HL-60 (cell line): Measurements from ENCODE around the gene MIX23.

ENCODE experiments used
- DNase-seq, 2 experiments: peaks; one replicate each; pipeline ENCODE4 v3.0.0-alpha.2; 2010 to 2020; ENCODE audit warnings: low read depth in 1 of 2, low spot score in 1 of 2
- H3K27ac ChIP-seq: fragments of 250-450 bp; sonication (Bioruptor Pico); replicated peaks from 2 replicates; pipeline ENCODE4 v1.5.1; 2020; ENCODE audit warnings: mild to moderate bottlenecking, moderate library complexity
- H3K27me3 ChIP-seq: fragments of 250-450 bp; sonication (Bioruptor Pico); 2 replicates; pipeline ENCODE4 v1.5.1; 2021; ENCODE audit warnings: mild to moderate bottlenecking, moderate library complexity; ENCODE audit not compliant: insufficient read depth, poor library complexity, severe bottlenecking
- H3K4me3 ChIP-seq: replicated peaks from 2 replicates; pipeline ENCODE4 v1.5.1; 2011; ENCODE audit warnings: mild to moderate bottlenecking, control low read depth, low read length; ENCODE audit not compliant: insufficient read depth
- CTCF ChIP-seq: IDR thresholded peaks from one replicate; pipeline ENCODE4 v1.5.1; 2011; ENCODE audit warnings: low read length, control low read depth, inconsistent platforms; ENCODE audit not compliant: insufficient read depth
- GABPA ChIP-seq: IDR thresholded peaks from 2 replicates; pipeline ENCODE4 v1.6.1; 2012; ENCODE audit warnings: low read depth
- POLR2AphosphoS5 ChIP-seq: IDR thresholded peaks from 2 replicates; pipeline ENCODE4 v1.6.1; 2012; ENCODE audit warnings: low read depth
- REST ChIP-seq: IDR thresholded peaks from 2 replicates; pipeline ENCODE4 v1.6.1; 2012; ENCODE audit warnings: low read depth; ENCODE audit not compliant: insufficient replicate concordance
- SPI1 ChIP-seq: IDR thresholded peaks from 2 replicates; pipeline ENCODE4 v1.6.1; 2012; ENCODE audit warnings: low read depth, mild to moderate bottlenecking, borderline replicate concordance

The MIX23 gene

GRCh38 chr3:122356402-122356801, 26.6 kb downstream of the MIX23 start:
- Histone ChIP-seq H3K4me3 (no peak overlapping the region), H3K27ac (no peak overlapping the region), H3K27me3 (no peaks in the 10 kb centered on the region)
- peak in 1 of 2 experiments; percentile 52 for DNase-seq
- TF ChIP-seq POLR2AphosphoS5 (no peak), CTCF (peak; percentile 25)

GRCh38 chr3:122355612-122356011, 27.4 kb downstream of the MIX23 start:
- no peak for TF ChIP-seq SPI1
- no peak for TF ChIP-seq REST
- TF ChIP-seq POLR2AphosphoS5 = no peak
- no peak for TF ChIP-seq CTCF

GRCh38 chr3:122353893-122354401, 29.1 kb downstream of the MIX23 start:
- DNase-seq = peak in 1 of 2 experiments; percentile 25
- no peak for TF ChIP-seq GABPA
- no peak for TF ChIP-seq SPI1
- TF ChIP-seq CTCF = no peak
- TF ChIP-seq REST = no peak
- no peak for TF ChIP-seq POLR2AphosphoS5
- no peak overlapping the region for H3K4me3 ChIP-seq

More at GRCh38 chr3:122355612-122356011, 27.4 kb downstream of the MIX23 start:
- no peak overlapping the region for H3K4me3 ChIP-seq
- no peak overlapping the region for H3K27ac ChIP-seq
- DNase-seq = no peak
- no peaks in the 10 kb centered on the region for H3K27me3 ChIP-seq

GRCh38 chr3:122353215-122353614, 29.8 kb downstream of the MIX23 start:
- Histone ChIP-seq H3K27ac (no peak overlapping the region), H3K27me3 (no peaks in the 10 kb centered on the region), H3K4me3 (no peak overlapping the region)
- no peak for TF ChIP-seq POLR2AphosphoS5
- TF ChIP-seq SPI1 = no peak
- TF ChIP-seq CTCF = no peak
- no peak for TF ChIP-seq REST
- TF ChIP-seq GABPA = no peak
- no peak for DNase-seq

More at GRCh38 chr3:122353893-122354401, 29.1 kb downstream of the MIX23 start:
- H3K27me3 ChIP-seq = no peaks in the 10 kb centered on the region
- no peak overlapping the region for H3K27ac ChIP-seq
